HG02588 (cell line): Measurements from ENCODE around the gene GLYAT.
"Not testable (repeated sequence)": the region's sequence is repeated elsewhere in the genome, so short reads cannot be mapped to it uniquely, and the experiment has no call there.

Experiments used
- ATAC-seq: cut with Tn5 transposase; IDR thresholded peaks from one replicate; pipeline ENCODE4 v1.9.1; 2021; ENCODE audit warnings: mild to moderate bottlenecking, moderate library complexity; ENCODE audit not compliant: unreplicated experiment

Gene GLYAT

GRCh38 chr11:58685973-58686722, 45.6 kb downstream of the GLYAT start:
- ATAC-seq = no peak

GRCh38 chr11:58682660-58683059, 49.1 kb downstream of the GLYAT start:
- not testable (repeated sequence) for ATAC-seq

GRCh38 chr11:58677536-58677935, 54.2 kb downstream of the GLYAT start:
- not testable (repeated sequence) for ATAC-seq

- ATAC-seq = no peak
Measured at GRCh38 chr11:58676563-58677135, 55.1 kb downstream of the GLYAT start.

- ATAC-seq = peak; percentile 90
Measured at GRCh38 chr11:58675334-58676155, 56.2 kb downstream of the GLYAT start.

GRCh38 chr11:58674609-58675008, 57.1 kb downstream of the GLYAT start:
- ATAC-seq = no peak

GRCh38 chr11:58671983-58672633, 59.6 kb downstream of the GLYAT start:
- ATAC-seq = no peak

GRCh38 chr11:58659910-58660570, 71.7 kb downstream of the GLYAT start:
- ATAC-seq = no peak

- no peak for ATAC-seq
Measured at GRCh38 chr11:58659404-58659803, 72.3 kb downstream of the GLYAT start.
